Stimulated activated CD8-positive, alpha-beta memory T cell treated with anti-CD3 and anti-CD28 coated beads, Interleukin-7, amount 100 ng/mL, for 1 hour (primary cell): ENCODE data around the gene USP2.

Source experiments
- DNase-seq, 2 donors: peaks; one replicate each; pipeline ENCODE4 v3.0.0-alpha.2; 2020; ENCODE audit warnings: low read depth in 2 of 2

The USP2 gene

GRCh38 chr11:119377112-119377901 lies 4.2 kb downstream of the USP2 start:
- no peak for DNase-seq

DNA sequence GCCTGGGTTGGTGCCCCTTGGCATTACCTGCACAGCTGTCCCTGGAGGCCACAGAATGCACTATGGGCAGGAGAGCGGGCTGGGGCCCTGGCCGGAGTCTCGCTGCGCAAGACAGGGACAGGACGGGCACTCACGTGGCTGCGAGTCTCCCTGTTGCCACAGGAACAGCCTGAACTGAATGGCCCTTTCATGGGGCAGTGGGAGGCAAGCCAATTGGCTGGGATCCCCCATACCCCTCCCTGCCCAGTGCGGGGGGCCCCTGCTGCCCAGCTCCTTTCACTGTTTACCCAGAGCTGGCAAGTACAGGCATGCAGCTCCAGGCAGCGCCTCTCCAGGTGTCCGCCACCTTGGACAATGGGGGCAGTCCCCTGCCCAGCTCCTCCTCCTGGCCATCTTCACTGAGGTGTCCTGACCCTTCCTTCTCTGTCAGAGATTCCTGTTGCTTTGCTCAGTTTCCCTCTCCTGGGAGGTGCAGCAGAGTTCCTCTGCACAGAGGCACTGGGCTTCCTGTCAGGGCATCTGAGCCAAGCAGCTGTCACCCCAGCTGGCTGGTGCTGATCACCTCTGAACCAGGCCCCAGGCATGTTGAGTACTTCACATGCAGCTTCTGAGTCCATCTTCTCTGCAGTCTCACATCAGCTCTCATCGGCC lies 5.2 kb downstream of the USP2 start:
- DNase-seq: no peak

DNA sequence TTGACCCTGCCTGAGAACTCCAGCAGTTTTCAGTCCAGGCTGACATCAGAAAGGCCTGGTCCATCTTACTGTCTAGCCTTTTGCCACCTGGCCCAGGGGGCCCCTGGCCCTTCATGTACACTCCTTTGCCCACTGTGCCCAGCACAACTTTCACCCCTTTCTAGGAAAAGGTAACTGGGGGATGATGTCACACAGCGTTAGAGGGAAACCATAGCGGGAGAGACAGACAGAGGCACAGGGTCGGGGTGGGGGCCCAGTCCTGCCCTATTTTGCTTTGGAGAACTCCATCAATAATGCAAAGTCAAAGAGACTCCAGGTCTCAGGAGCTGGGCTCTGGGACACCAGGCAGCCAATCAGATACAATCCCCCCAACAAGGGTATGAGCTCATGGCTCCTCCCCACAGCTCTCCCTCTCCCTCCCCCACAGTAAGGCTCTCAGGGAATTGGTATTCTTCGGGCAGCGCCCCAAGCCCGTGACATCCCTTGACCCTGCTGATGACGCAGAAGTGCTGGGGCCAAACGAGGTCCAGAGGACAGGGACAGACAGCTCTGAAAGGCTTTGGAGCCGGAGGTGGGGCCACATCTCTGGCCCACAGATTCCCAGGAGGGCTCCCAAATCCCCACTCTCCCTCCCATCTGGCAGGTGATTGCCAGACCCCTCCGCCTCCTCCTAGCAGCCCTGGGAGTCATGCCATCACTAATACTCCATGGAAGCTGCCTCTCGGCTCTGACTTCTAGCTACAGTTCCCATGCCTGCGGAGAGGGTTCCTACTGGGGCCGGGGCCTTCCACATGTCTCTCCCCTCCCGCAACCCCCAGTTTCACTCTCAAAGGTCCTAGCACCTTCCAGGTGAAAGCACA lies 5.9 kb downstream of the USP2 start:
- DNase-seq: no peak

DNA sequence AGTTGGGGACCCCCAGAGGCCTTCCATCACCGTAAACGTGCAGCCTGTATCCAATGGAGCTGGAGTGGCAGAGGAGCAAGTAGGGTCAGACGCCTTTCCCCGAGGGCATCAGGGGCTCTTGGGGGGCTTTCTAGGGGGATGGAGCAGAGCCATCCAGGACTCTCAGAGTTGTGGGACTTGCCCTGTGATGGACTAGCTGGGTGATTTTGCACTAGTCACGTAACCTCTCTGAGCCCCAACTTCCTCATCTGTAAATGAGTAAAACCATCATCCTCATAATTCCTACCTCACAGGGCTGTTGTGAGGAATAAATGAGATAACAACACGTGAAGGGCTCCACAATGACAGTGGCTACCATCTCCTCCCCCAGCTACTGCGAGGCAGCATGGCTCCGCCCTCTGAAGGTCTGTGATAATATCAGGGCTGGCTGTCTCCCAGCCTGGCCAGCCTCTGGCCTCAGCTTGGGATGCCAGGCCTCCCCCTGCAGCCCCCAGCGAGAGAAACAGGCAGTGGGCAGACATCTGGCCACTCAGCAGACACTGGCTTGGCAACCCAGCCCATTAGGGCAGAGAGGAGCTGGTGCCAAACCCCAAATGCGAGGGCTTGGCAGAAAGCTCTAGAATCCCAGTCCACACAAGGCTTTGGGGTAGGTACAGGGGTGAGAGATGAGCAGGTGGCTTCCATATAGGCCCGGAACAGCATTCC lies 6.7 kb downstream of the USP2 start:
- no peak for DNase-seq

DNA sequence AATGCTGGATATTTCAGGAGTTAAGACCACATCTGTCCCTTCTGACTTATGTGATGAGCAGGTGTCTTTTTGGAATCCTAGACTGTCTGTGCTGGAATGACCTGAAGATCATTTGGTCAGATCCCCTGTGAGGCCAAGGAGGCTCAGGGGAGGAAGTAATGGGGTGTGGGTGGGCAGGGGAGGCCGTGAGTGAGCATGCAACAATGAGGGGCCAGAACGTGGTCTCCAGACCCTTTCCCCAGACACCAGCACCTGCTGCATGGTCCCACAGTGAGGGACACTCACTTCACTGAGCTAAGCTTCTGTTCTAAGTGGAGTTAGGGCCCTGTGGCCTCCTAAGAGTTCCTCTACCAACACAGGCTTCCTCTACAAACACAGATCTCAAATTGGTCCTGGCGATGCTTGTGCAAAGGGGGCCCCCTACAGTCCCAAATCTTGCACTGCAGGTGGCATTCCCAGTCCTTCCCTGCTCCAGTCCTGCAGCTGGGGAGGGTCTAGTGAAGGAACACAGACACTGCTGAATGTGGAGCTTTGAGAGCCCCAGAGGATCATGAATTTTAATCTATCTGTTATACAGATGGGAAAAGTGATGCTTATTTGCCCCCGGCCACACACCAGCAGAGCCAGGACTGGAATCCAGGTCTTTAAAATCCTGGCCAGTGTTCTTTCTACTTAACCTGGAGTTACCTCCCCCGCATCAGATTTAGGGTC lies 7.4 kb downstream of the USP2 start:
- no peak for DNase-seq

GRCh38 chr11:119373059-119373920 lies 8.2 kb downstream of the USP2 start:
- no peak for DNase-seq

- no peak for DNase-seq
Observed at GRCh38 chr11:119372260-119373058, 9.0 kb downstream of the USP2 start.

DNA sequence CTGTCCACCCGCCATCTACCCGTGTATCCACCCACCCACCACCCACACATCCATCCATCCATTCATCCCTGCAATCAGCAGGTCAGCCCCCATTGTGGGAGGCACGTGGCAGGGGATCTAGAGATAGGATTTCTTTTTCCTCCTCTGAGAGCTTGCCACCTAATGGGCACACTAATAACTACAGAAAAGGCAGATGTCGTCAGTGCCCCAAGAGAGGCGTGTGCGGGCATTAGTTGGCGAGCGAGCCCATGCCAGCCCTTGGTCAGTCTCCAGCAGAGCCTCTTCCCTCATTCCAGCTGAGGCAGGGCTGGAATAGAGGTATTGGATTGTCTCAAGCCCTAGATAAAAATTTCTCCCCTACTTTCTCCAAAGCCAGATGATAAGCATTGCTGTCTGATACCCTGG lies 9.7 kb downstream of the USP2 start:
- DNase-seq: no peak

DNA sequence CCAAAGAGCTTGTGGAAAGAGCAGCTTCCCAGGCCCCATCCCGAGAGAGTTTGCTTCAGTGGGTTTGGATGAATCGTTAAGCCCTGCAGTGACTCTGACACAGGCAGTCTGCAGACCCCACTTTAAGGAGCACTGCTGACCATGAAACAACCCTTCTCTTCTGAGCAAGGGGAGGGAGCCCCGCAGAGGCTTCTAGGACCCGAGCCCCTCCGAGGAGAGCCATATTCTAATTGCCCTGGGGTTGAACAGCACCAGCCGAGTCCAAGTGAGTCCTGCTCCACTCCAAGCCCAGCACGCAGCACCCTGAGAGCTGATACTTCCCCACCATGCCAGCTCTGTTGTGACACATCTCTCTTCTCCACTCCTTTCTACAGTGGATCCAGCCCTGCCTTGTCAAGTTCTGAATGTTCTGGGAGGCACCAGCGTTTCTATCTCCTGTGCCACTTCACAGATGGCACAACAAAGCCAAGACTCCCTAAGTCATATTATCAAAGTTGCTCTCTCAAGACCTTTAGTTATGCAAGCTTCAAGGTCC lies 10.4 kb downstream of the USP2 start:
- DNase-seq: no peak

- no peak for DNase-seq
Observed at GRCh38 chr11:119370486-119371046, 10.9 kb downstream of the USP2 start.

GRCh38 chr11:119369132-119369925 lies 12.2 kb downstream of the USP2 start:
- no peak for DNase-seq

GRCh38 chr11:119368121-119369034 lies 13.1 kb downstream of the USP2 start:
- no peak for DNase-seq

- DNase-seq: no peak
Observed at GRCh38 chr11:119367661-119368120, 13.8 kb downstream of the USP2 start.

- DNase-seq: no peak
Observed at GRCh38 chr11:119366690-119367620, 14.5 kb downstream of the USP2 start.

DNA sequence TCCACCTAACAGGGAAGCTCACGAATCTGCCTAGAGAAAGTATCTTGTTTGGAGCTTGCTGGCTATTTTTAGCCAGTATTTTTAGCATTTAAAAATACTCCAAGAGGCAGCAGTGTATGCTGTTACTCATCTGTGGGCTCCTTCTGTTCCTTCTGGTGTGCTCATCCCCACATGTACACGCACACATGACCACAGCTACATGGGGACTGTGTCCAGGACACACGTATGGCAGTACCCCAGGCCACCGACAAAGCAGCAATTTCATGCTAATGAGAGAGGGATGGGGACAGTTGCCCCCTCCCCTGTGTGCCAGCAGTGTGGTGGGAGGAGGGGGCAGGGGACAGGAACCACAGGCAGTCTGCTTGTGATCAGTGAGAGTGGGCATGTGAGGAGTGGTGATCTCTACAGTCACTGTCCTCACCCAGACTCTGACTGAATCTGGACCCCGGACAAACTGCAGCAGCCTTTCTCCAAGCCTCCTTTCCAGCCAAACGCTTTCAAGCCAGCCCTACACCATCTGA lies 16.4 kb downstream of the USP2 start:
- no peak for DNase-seq
